ENCODE results near the gene NET1.
"Not testable (repeated sequence)": the region's sequence is repeated elsewhere in the genome, so short reads cannot be mapped to it uniquely, and the experiment has no call there.

The NET1 gene

DNA sequence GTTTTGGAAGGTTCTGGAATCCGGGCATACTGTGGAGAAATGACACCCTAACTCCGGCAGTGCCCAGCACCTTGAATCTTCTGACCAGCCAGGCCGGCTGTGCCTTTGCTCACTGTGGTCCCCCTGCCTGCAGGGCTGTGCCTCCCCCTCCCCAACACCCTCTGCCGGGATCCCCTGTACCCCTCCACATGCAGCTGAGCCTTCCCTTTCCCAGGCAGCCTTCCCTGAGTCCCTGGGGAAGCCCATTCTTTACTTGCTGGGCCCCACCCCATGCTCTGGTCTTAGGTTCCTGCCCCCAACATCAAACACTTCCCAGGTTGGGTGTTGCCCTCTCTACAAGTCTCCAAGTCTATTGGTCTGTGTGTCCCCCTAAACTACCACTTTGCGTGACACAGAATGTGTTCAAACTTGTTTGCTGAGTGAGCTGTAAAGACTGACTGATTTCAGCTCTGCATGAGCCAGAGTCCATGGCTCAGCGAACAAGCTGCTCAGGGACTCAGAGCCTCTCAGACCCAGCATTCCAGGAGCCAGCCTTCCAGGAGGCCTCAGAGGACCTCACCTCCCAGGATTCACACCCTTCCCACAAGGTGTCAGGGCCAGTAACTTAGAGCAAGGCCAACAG lies 55.4 kb downstream of the NET1 start:
- DNase-seq (ENCODE audit: low read depth), result peak; percentile 68
- TF ChIP-seq, protein P1, sequence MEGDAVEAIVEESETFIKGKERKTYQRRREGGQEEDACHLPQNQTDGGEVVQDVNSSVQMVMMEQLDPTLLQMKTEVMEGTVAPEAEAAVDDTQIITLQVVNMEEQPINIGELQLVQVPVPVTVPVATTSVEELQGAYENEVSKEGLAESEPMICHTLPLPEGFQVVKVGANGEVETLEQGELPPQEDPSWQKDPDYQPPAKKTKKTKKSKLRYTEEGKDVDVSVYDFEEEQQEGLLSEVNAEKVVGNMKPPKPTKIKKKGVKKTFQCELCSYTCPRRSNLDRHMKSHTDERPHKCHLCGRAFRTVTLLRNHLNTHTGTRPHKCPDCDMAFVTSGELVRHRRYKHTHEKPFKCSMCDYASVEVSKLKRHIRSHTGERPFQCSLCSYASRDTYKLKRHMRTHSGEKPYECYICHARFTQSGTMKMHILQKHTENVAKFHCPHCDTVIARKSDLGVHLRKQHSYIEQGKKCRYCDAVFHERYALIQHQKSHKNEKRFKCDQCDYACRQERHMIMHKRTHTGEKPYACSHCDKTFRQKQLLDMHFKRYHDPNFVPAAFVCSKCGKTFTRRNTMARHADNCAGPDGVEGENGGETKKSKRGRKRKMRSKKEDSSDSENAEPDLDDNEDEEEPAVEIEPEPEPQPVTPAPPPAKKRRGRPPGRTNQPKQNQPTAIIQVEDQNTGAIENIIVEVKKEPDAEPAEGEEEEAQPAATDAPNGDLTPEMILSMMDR (IDR thresholded peaks at IDR 0.05; ENCODE audit: insufficient read depth, low read depth, low read length, missing control alignments), result no peak
- H3K4me3 ChIP-seq (ENCODE audit: low read length), result no peak overlapping the region

GRCh38 chr10:5468262-5469106 lies 56.1 kb downstream of the NET1 start:
- no peak overlapping the region for H3K4me3 ChIP-seq (ENCODE audit: low read length)
- DNase-seq (ENCODE audit: low read depth), result no peak
- TF ChIP-seq, protein P1 (IDR thresholded peaks at IDR 0.05; ENCODE audit: insufficient read depth, low read depth, low read length, missing control alignments), result no peak

DNA sequence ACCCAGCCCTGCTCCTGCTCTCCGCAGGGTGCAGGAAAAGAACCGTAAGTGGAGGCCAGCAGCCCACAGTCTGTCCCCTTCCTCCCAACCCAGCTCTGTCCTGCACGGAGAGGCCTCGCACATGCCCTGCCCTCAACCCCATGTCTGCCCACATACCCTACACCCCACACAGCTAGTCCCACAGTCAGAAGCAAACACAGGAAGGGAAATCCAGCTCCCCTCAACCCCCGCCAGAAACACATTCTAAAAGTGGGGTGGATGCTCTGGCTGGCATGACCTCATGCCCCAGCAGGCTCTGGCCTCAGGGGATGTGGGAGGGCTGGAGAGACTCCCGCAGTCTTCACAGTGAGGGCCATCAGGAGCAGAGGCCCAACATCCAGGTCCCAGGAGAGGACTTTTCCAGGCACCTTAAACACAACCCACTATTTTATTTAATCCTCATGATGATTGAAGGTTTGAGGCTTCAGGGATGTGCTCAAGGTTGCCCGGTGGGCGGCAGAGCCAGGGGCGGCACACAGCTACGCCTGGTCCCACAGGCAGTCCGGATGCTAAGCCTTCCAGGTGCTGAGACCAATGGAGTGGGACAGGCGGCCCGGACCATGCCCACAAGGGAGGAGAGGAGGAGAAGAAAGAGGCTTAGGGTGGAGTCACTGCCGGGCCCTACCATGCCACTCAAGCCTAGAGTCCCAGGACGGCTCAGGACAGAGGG lies 57.1 kb downstream of the NET1 start:
- DNase-seq (ENCODE audit: low read depth), result no peak
- TF ChIP-seq, protein P1 (IDR thresholded peaks at IDR 0.05; ENCODE audit: insufficient read depth, low read depth, low read length, missing control alignments), result no peak
- no peak overlapping the region for H3K4me3 ChIP-seq (ENCODE audit: low read length)

- no peak overlapping the region for H3K4me3 ChIP-seq (ENCODE audit: low read length)
- DNase-seq (ENCODE audit: low read depth), result no peak
- TF ChIP-seq, protein P1 (IDR thresholded peaks at IDR 0.05; ENCODE audit: insufficient read depth, low read depth, low read length, missing control alignments), result no peak
These were observed 57.9 kb downstream of the NET1 start for GRCh38 chr10:5470062-5470751.

GRCh38 chr10:5474642-5475041 lies 62.3 kb downstream of the NET1 start:
- DNase-seq (ENCODE audit: low read depth), result peak; percentile 75
- not testable (repeated sequence) for H3K4me3 ChIP-seq (ENCODE audit: low read length)

DNA sequence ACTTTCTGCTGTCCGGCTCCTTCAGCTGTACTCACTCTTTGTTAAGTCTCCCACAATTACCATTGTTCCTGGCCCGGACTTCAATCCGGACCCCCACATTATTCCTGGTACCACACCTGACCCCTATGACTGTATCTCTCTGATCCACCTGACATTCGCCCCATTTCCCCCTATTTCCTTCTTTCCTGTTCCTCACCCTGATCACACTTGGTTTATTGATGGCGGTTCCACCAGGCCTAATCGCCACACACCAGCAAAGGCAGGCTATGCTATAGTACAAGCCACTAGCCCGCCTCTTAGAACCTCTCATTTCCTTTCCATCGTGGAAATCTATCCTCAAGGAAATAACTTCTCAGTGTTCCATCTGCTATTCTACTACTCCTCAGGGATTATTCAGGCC lies 62.7 kb downstream of the NET1 start:
- not testable (repeated sequence) for DNase-seq (ENCODE audit: low read depth)

GRCh38 chr10:5475974-5476807 lies 63.8 kb downstream of the NET1 start:
- not testable (repeated sequence) for DNase-seq (ENCODE audit: low read depth)

More for the DNA sequence above, 62.7 kb downstream of the NET1 start:
- not testable (repeated sequence) for H3K4me3 ChIP-seq (ENCODE audit: low read length)

More at GRCh38 chr10:5475974-5476807, 63.8 kb downstream of the NET1 start:
- not testable (repeated sequence) for H3K4me3 ChIP-seq (ENCODE audit: low read length)
